ENCODE results near the gene ACOT2. TPM values are rescaled to one million over a fixed set of nuclear protein-coding genes. Genes with fewer than 3 reads are reported as not detected.
"Not testable (repeated sequence)": the region's sequence is repeated elsewhere in the genome, so short reads cannot be mapped to it uniquely, and the experiment has no call there.

Gene ACOT2
- polyA plus RNA-seq, 1 donor (not counting 4 experiments of a cell fraction or from before 2014, with no cell fraction given): 5.4 TPM

GRCh38 chr14:73576391-73576790 is 7.4 kb downstream of the ACOT2 start:
- no peaks in the 10 kb centered on the region for H3K9me3 ChIP-seq (ENCODE audit: control insufficient read depth, low read depth, low read length)
- H3K4me3 ChIP-seq (ENCODE audit: control insufficient read depth in 2 of 3, extremely low read depth in 1 of 3, insufficient read depth in 2 of 3, low read depth in 1 of 3, low read length in 3 of 3): no peak overlapping the region
- H4K20me1 ChIP-seq (ENCODE audit: control insufficient read depth, extremely low read depth, insufficient read depth, low read length): no peaks in the 10 kb centered on the region
- H3K4me2 ChIP-seq (ENCODE audit: control insufficient read depth, extremely low read depth, insufficient read depth, low read depth, low read length): peak overlapping the region; percentile 32
- DNase-seq (ENCODE audit: low read depth, low spot score) (peak; percentile 59), FAIRE-seq (no peak)
- H3K9me1 ChIP-seq (ENCODE audit: control insufficient read depth, extremely low read depth, insufficient read depth, low read length): no peaks in the 10 kb centered on the region
- no peak overlapping the region for H3K27ac ChIP-seq (ENCODE audit: control insufficient read depth, insufficient read depth, low read length)
- H3K36me3 ChIP-seq (ENCODE audit: control insufficient read depth in 2 of 2, extremely low read depth in 1 of 2, insufficient read depth in 2 of 2, low read length in 2 of 2): no peaks in the 10 kb centered on the region
- TF ChIP-seq EZH2 (IDR thresholded peaks at IDR 0.05; ENCODE audit: low read length) (no peak), CTCF (optimal IDR thresholded peaks at IDR 0.05 in 1 of 3, IDR thresholded peaks at IDR 0.05 in 1 of 3, conservative IDR thresholded peaks at IDR 0.05 in 1 of 3; ENCODE audit: extremely low read depth in 1 of 3, insufficient read depth in 2 of 3, low read length in 3 of 3) (no peak)
- peaks cover 8% of the 10 kb centered on the region for H3K4me1 ChIP-seq (ENCODE audit: control insufficient read depth, extremely low read depth, insufficient read depth, low read length)
- dilution Hi-C loops (cut with MboI; ENCODE audit: extremely low pct_ligation_motif_present, low sequenced_read_pairs): no loop called here
- H3K79me2 ChIP-seq (ENCODE audit: control insufficient read depth, insufficient read depth, low read length): no peaks in the 10 kb centered on the region
- no peaks in the 10 kb centered on the region for H3K27me3 ChIP-seq (ENCODE audit: control insufficient read depth, extremely low read depth, insufficient read depth, low read length)
- no peak overlapping the region for H3K9ac ChIP-seq (ENCODE audit: control insufficient read depth, extremely low read depth, insufficient read depth, low read length)
- no peak overlapping the region for H2AFZ ChIP-seq (ENCODE audit: control insufficient read depth, low read length)

DNA sequence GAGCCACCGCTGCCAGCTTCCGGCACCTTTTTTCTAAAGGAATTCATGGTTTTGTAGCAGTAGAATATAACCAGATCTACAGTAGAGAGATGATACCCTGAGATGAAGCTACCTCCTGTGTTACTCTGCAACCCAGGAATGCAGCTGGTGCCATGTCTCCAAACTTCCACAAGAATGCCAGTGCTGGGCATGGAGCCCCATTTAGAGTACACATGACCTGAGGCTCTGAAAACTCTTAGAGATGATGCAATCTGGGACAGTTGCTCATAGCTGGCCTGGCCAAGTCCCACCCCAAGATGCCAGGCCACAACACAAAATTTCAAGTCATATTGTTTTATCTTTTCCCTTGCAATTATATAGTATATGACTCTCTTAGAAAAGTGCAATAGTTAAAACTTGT is 8.2 kb downstream of the ACOT2 start:
- dilution Hi-C loops (cut with MboI; ENCODE audit: extremely low pct_ligation_motif_present, low sequenced_read_pairs); H3K27me3 ChIP-seq (ENCODE audit: control insufficient read depth, extremely low read depth, insufficient read depth, low read length): not testable (repeated sequence)

DNA sequence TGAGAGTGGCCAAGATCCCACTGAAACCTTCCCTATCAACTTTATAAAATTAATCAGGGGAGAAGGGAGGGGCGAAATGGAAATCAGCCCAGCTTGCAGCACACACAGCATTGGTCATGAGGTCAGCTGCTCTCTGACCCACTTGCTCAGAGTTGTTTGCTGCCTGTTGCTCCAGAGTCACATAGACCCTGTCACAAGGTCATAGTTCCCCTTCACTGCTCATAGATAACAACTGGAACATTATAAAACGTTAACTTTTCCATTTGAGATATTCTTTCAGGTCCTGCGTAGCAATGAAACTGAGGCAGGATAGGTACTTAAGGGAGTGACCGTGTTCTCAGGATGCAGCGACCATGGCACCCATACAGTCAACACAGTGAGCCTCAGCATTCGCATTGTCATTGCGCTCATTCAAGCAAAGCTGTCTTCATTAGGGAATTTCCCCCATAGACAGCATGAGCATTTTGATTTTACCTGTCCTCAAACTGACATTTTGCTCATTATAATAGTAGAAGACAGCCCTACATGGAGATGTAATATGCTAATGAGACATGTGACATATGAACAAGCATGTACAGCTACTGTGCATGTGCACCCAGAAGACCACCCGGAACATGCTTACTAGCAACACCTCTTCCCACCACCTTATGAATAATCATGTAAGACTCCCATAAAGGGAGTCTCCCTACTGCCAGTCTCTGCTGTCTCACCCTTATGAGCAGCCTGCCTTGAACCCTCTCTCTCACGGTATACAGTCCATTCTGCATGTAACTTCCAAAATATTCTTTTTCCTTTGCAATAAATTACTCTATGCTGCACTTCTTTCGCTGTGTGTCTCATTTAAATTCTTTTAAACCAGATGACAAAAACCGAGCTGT is 13.3 kb downstream of the ACOT2 start:
- H2AFZ ChIP-seq (ENCODE audit: control insufficient read depth, low read length); H3K4me2 ChIP-seq (ENCODE audit: control insufficient read depth, extremely low read depth, insufficient read depth, low read depth, low read length); H3K36me3 ChIP-seq (ENCODE audit: control insufficient read depth in 2 of 2, extremely low read depth in 1 of 2, insufficient read depth in 2 of 2, low read length in 2 of 2); FAIRE-seq; dilution Hi-C loops (cut with MboI; ENCODE audit: extremely low pct_ligation_motif_present, low sequenced_read_pairs); H3K27ac ChIP-seq (ENCODE audit: control insufficient read depth, insufficient read depth, low read length); H3K27me3 ChIP-seq (ENCODE audit: control insufficient read depth, extremely low read depth, insufficient read depth, low read length); H3K9ac ChIP-seq (ENCODE audit: control insufficient read depth, extremely low read depth, insufficient read depth, low read length); H4K20me1 ChIP-seq (ENCODE audit: control insufficient read depth, extremely low read depth, insufficient read depth, low read length); DNase-seq (ENCODE audit: low read depth, low spot score); H3K4me3 ChIP-seq (ENCODE audit: control insufficient read depth in 2 of 3, extremely low read depth in 1 of 3, insufficient read depth in 2 of 3, low read depth in 1 of 3, low read length in 3 of 3); H3K4me1 ChIP-seq (ENCODE audit: control insufficient read depth, extremely low read depth, insufficient read depth, low read length); H3K79me2 ChIP-seq (ENCODE audit: control insufficient read depth, insufficient read depth, low read length); H3K9me1 ChIP-seq (ENCODE audit: control insufficient read depth, extremely low read depth, insufficient read depth, low read length); H3K9me3 ChIP-seq (ENCODE audit: control insufficient read depth, low read depth, low read length): not testable (repeated sequence)

More for the DNA sequence above, 8.2 kb downstream of the ACOT2 start:
- H3K4me3 ChIP-seq (ENCODE audit: control insufficient read depth in 2 of 3, extremely low read depth in 1 of 3, insufficient read depth in 2 of 3, low read depth in 1 of 3, low read length in 3 of 3); H3K36me3 ChIP-seq (ENCODE audit: control insufficient read depth in 2 of 2, extremely low read depth in 1 of 2, insufficient read depth in 2 of 2, low read length in 2 of 2); H3K27ac ChIP-seq (ENCODE audit: control insufficient read depth, insufficient read depth, low read length); H4K20me1 ChIP-seq (ENCODE audit: control insufficient read depth, extremely low read depth, insufficient read depth, low read length); H3K9me3 ChIP-seq (ENCODE audit: control insufficient read depth, low read depth, low read length); H3K9ac ChIP-seq (ENCODE audit: control insufficient read depth, extremely low read depth, insufficient read depth, low read length); H3K4me1 ChIP-seq (ENCODE audit: control insufficient read depth, extremely low read depth, insufficient read depth, low read length); H3K9me1 ChIP-seq (ENCODE audit: control insufficient read depth, extremely low read depth, insufficient read depth, low read length); H2AFZ ChIP-seq (ENCODE audit: control insufficient read depth, low read length); H3K79me2 ChIP-seq (ENCODE audit: control insufficient read depth, insufficient read depth, low read length); H3K4me2 ChIP-seq (ENCODE audit: control insufficient read depth, extremely low read depth, insufficient read depth, low read depth, low read length); DNase-seq (ENCODE audit: low read depth, low spot score): not testable (repeated sequence)
- FAIRE-seq: peak; percentile 87
